Transverse colon (tissue), 4 donors: ENCODE measurements around the gene PPARA.

Experiments used
- POLR2AphosphoS5 ChIP-seq, 3 donors: sonication (generic); formaldehyde crosslinking; IDR thresholded peaks; one replicate each; pipeline ENCODE4 v1.6.1; 2016; ENCODE audit warnings: antibody characterized with exemption in 3 of 3
- TF ChIP-seq, protein P1 (sequence below), 5 experiments: fragments of 200-600 bp in 3 of 5; fragments of 450-650 bp in 2 of 5; sonication (generic) in 3 of 5; IDR thresholded peaks; 1 replicate in 2 of 5; 2 replicates in 3 of 5; pipeline ENCODE4 v1.5.1; 2016 to 2017; ENCODE audit warnings: antibody characterized with exemption in 5 of 5, inconsistent platforms in 3 of 5, mild to moderate bottlenecking in 2 of 5, moderate library complexity in 1 of 5

DNA sequence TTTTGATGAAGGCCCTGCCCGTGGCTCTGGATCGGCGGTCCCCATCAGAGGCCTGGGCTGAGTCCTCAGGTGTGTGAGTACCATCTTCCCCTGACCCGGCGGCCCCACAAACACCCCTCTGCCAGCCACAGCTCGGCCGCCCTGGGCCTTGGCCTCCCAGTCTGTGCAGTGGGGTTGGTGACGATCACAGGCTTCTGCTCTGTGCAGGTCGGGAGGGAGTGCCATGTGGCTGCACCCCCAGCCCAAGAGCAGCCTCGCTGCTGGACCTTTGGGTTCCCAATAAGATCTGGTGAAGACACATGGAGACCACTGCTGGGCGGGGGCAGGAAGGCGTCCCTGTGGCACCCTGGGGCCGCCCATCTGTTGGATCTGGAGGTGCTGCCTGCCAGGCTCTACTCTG, 47.1 kb upstream of the PPARA start:
- TF ChIP-seq, protein P1, sequence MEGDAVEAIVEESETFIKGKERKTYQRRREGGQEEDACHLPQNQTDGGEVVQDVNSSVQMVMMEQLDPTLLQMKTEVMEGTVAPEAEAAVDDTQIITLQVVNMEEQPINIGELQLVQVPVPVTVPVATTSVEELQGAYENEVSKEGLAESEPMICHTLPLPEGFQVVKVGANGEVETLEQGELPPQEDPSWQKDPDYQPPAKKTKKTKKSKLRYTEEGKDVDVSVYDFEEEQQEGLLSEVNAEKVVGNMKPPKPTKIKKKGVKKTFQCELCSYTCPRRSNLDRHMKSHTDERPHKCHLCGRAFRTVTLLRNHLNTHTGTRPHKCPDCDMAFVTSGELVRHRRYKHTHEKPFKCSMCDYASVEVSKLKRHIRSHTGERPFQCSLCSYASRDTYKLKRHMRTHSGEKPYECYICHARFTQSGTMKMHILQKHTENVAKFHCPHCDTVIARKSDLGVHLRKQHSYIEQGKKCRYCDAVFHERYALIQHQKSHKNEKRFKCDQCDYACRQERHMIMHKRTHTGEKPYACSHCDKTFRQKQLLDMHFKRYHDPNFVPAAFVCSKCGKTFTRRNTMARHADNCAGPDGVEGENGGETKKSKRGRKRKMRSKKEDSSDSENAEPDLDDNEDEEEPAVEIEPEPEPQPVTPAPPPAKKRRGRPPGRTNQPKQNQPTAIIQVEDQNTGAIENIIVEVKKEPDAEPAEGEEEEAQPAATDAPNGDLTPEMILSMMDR (IDR thresholded peaks at IDR 0.05): no peak
- TF ChIP-seq POLR2AphosphoS5 (IDR thresholded peaks at IDR 0.05): no peak
